Measurements from ENCODE around the gene MORN1.

MORN1 gene

DNA sequence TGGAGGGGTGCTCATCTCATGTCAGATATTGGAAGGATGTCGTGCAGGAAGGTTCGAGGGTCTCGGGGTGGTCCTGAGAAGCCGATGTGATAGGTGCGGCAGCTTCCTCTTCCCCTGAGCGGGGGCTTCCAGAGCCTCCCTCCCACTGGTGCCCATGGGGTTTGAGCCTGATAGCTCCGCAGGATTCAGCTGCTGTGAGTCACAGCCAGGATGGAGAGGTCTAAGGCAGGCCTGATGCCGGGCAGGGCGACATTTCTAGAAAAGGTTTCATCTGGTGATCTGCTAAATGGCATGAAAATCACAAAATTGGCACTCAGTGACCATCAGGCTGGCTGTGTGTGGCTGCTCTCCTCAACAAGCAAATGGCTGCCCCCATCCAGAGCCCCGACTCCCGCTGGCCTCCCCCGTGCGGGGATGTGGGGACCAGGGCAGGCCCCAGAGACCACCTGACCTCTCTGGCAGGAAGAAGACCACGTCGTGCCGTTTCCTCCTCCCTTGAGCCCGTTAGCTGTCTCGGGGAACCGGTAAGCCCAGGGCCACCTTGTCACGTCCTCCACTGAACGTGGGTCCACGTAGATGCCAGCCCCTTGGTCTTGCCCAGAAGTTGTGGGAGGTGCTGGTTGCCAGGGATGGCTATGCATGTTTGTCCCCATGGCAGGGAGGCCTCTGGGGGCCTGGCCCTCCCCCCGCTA, 97.2 kb downstream of the MORN1 start:
- TF ChIP-seq GABPA (IDR thresholded peaks at IDR 0.05; ENCODE audit: low read depth) (no peak), POLR2AphosphoS5 (IDR thresholded peaks at IDR 0.05; ENCODE audit: low read depth) (no peak), SPI1 (IDR thresholded peaks at IDR 0.05; ENCODE audit: borderline replicate concordance, low read depth) (no peak)
- TF ChIP-seq, protein P1, sequence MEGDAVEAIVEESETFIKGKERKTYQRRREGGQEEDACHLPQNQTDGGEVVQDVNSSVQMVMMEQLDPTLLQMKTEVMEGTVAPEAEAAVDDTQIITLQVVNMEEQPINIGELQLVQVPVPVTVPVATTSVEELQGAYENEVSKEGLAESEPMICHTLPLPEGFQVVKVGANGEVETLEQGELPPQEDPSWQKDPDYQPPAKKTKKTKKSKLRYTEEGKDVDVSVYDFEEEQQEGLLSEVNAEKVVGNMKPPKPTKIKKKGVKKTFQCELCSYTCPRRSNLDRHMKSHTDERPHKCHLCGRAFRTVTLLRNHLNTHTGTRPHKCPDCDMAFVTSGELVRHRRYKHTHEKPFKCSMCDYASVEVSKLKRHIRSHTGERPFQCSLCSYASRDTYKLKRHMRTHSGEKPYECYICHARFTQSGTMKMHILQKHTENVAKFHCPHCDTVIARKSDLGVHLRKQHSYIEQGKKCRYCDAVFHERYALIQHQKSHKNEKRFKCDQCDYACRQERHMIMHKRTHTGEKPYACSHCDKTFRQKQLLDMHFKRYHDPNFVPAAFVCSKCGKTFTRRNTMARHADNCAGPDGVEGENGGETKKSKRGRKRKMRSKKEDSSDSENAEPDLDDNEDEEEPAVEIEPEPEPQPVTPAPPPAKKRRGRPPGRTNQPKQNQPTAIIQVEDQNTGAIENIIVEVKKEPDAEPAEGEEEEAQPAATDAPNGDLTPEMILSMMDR (IDR thresholded peaks at IDR 0.05; ENCODE audit: insufficient read depth, low read length) = no peak
- TF ChIP-seq, protein P2, sequence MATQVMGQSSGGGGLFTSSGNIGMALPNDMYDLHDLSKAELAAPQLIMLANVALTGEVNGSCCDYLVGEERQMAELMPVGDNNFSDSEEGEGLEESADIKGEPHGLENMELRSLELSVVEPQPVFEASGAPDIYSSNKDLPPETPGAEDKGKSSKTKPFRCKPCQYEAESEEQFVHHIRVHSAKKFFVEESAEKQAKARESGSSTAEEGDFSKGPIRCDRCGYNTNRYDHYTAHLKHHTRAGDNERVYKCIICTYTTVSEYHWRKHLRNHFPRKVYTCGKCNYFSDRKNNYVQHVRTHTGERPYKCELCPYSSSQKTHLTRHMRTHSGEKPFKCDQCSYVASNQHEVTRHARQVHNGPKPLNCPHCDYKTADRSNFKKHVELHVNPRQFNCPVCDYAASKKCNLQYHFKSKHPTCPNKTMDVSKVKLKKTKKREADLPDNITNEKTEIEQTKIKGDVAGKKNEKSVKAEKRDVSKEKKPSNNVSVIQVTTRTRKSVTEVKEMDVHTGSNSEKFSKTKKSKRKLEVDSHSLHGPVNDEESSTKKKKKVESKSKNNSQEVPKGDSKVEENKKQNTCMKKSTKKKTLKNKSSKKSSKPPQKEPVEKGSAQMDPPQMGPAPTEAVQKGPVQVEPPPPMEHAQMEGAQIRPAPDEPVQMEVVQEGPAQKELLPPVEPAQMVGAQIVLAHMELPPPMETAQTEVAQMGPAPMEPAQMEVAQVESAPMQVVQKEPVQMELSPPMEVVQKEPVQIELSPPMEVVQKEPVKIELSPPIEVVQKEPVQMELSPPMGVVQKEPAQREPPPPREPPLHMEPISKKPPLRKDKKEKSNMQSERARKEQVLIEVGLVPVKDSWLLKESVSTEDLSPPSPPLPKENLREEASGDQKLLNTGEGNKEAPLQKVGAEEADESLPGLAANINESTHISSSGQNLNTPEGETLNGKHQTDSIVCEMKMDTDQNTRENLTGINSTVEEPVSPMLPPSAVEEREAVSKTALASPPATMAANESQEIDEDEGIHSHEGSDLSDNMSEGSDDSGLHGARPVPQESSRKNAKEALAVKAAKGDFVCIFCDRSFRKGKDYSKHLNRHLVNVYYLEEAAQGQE (IDR thresholded peaks at IDR 0.05; ENCODE audit: insufficient replicate concordance, low read depth) = no peak
- Histone ChIP-seq H3K27me3 (ENCODE audit: insufficient read depth, poor library complexity, severe bottlenecking) (no peaks in the 10 kb centered on the region), H3K27ac (replicated peaks) (no peak overlapping the region), H3K4me3 (replicated peaks; ENCODE audit: insufficient read depth, low read length) (no peak overlapping the region)
- DNase-seq (ENCODE audit: low read depth in 1 of 2, low spot score in 1 of 2) = no peak

DNA sequence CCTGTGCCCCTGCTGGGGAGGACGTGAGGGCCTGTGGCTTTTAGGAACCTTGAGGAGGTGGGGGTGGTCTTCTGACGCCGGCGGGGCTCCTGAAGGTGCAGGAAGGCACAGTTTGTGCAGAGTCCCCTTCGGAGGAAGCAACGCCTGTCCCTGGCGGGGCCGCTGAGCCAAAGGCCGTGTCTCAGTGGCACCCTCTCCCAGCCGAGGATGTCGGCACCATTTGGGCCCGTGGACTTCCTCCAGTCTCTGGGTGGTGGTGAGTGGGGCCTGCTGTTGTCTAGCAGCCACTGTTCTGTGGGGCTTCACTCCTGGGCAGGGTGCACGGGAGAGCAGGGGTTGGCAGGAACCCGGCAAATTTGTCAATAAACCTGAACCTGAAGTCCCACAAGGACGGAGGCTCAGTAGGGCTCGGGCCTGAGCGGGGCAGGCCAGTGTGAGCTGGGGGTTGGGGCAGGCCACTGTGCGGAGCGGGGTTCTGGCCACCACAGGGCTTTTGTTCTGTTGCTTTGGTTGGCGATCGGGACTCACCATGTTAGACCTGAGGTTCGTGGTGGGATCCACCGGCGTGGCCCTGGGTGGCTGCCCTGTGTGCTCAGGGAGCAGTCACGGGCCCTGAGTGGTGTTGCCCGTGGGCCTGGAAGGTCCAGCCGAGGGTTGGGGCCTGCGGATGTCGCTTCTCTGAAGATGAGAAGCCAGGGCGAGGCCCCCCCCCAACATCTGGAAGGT, 98.5 kb downstream of the MORN1 start:
- TF ChIP-seq POLR2AphosphoS5 (IDR thresholded peaks at IDR 0.05; ENCODE audit: low read depth) = no peak
- TF ChIP-seq GABPA (IDR thresholded peaks at IDR 0.05; ENCODE audit: low read depth) = no peak
- TF ChIP-seq, protein P2 (IDR thresholded peaks at IDR 0.05; ENCODE audit: insufficient replicate concordance, low read depth) = no peak
- no peak for TF ChIP-seq SPI1 (IDR thresholded peaks at IDR 0.05; ENCODE audit: borderline replicate concordance, low read depth)
- TF ChIP-seq, protein P1 (IDR thresholded peaks at IDR 0.05; ENCODE audit: insufficient read depth, low read length) = no peak
- no peak for DNase-seq (ENCODE audit: low read depth in 1 of 2, low spot score in 1 of 2)
- H3K4me3 ChIP-seq (replicated peaks; ENCODE audit: insufficient read depth, low read length) = no peak overlapping the region
- H3K27ac ChIP-seq (replicated peaks) = no peak overlapping the region
- no peaks in the 10 kb centered on the region for H3K27me3 ChIP-seq (ENCODE audit: insufficient read depth, poor library complexity, severe bottlenecking)

- no peak overlapping the region for H3K27ac ChIP-seq (replicated peaks)
- H3K4me3 ChIP-seq (replicated peaks; ENCODE audit: insufficient read depth, low read length) = no peak overlapping the region
- TF ChIP-seq POLR2AphosphoS5 (IDR thresholded peaks at IDR 0.05; ENCODE audit: low read depth) (no peak), SPI1 (IDR thresholded peaks at IDR 0.05; ENCODE audit: borderline replicate concordance, low read depth) (no peak), GABPA (IDR thresholded peaks at IDR 0.05; ENCODE audit: low read depth) (no peak)
- TF ChIP-seq, protein P2 (IDR thresholded peaks at IDR 0.05; ENCODE audit: insufficient replicate concordance, low read depth) = no peak
- TF ChIP-seq, protein P1 (IDR thresholded peaks at IDR 0.05; ENCODE audit: insufficient read depth, low read length) = no peak
- no peak for DNase-seq (ENCODE audit: low read depth in 1 of 2, low spot score in 1 of 2)
- no peaks in the 10 kb centered on the region for H3K27me3 ChIP-seq (ENCODE audit: insufficient read depth, poor library complexity, severe bottlenecking)
These were observed 99.8 kb downstream of the MORN1 start for GRCh38 chr1:2291577-2291976.

Data from HL-60 (cell line).